Left lung (tissue), 10 donors: Measurements from ENCODE around the gene PAX5. TPM values are rescaled to one million over a fixed set of nuclear protein-coding genes. Genes with fewer than 3 reads are reported as not detected.
A peak's percentile ranks its signal among the peaks of the same experiment; 100 is the strongest.

Experiments
- ATAC-seq: fragments of 200-7000 bp; cut with Tn5 transposase; one replicate; pipeline ENCODE4 v1.9.1; 2020; ENCODE audit warnings: moderate library complexity
- DNase-seq, 4 donors: peaks; one replicate each; pipeline ENCODE4 v3.0.0-alpha.2; 2013 to 2020
- H3K27ac ChIP-seq, 2 donors: fragments of 200-600 bp; sonication (generic) in 1 of 2; one replicate each; pipeline versions ENCODE4 v1.5.0 to v1.8.0; 2020 to 2021
- H3K27me3 ChIP-seq, 2 donors: fragments of 200-600 bp; sonication (generic) in 1 of 2; one replicate each; pipeline versions ENCODE4 v1.5.0 to v1.8.0; 2020 to 2021
- H3K36me3 ChIP-seq, 2 donors: fragments of 200-600 bp; sonication (generic) in 1 of 2; one replicate each; pipeline versions ENCODE4 v1.5.0 to v1.8.0; 2020 to 2021
- H3K4me1 ChIP-seq, 2 donors: fragments of 200-600 bp; one replicate each; pipeline ENCODE4 v1.8.0; 2021
- H3K4me3 ChIP-seq, 2 donors: fragments of 200-600 bp; sonication (generic) in 1 of 2; one replicate each; pipeline versions ENCODE4 v1.5.0 to v1.8.0; 2020 to 2021; ENCODE audit warnings: mild to moderate bottlenecking in 1 of 2
- H3K9me3 ChIP-seq, 2 donors: fragments of 200-600 bp; sonication (generic) in 1 of 2; one replicate each; pipeline versions ENCODE4 v1.5.0 to v1.8.0; 2020 to 2021
- CTCF ChIP-seq, 2 donors: fragments of 200-600 bp; sonication (generic) in 1 of 2; IDR thresholded peaks; one replicate each; pipeline versions ENCODE4 v1.5.0 to v1.8.0; 2021; ENCODE audit warnings: antibody characterized with exemption in 2 of 2
- intact Hi-C, 2 donors: fragments of 100-400 bp; cut with DNase I; formaldehyde crosslinking; loops; one replicate each; pipeline versions ENCODE4 v1.11.2 to v1.14.2; 2022
- polyA plus RNA-seq, 6 donors: library from polyadenylated mRNA; unstranded; fragments of 120-200 nt; gene quantifications; one replicate each; pipeline ENCODE4 v1.2.1, GENCODE V29; 2013; ENCODE audit not compliant: insufficient read length in 6 of 6
- total RNA-seq, 2 donors: library from RNA; stranded (reverse); fragmentation: NEBNext Ultra II Directional; extraction: Animal tissue kit (Norgen Biotek cat#: 25700); gene quantifications; one replicate each; pipeline ENCODE4 v1.2.1, GENCODE V29; 2021
- donor health status: DM: no; HTN: yes; CAD: no.
- donor health status: DM: no; HTN: no; CAD: no.

PAX5 gene
- total and polyA plus RNA-seq, 8 donors = 0.03 to 0.65 (median 0.13) TPM

DNA sequence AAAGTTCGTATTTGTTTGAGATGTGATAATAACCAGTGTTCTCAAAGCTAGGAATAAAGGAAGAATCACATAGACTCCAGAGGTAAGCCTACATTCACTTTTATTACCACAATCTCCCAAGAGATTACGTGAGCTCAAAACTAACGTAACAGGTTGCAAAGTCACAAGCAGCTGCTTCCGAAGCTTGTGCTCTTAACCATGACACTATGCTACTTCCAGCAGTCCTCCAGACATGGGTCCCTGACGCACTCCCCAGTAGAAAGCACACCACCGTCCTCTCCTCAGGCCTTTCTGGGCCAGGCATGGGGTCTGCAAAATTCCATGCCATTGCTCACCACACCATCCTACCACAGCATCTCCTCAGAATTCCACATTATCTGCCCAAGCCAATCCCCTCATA, 84.6 kb downstream of the PAX5 start:
- no peak for DNase-seq

GRCh38 chr9:36948051-36948450, 86.0 kb downstream of the PAX5 start:
- TF ChIP-seq CTCF (IDR thresholded peaks at IDR 0.05) = no peak
- no peaks in the 10 kb centered on the region for H3K36me3 ChIP-seq
- ATAC-seq = no peak
- H3K27me3 ChIP-seq = peaks cover 0 to 27% of the 10 kb centered on the region in 2 donors
- no peaks in the 10 kb centered on the region for H3K9me3 ChIP-seq
- no peak overlapping the region for H3K27ac ChIP-seq
- H3K4me1 ChIP-seq = no peaks in the 10 kb centered on the region
- no peak for DNase-seq
- intact Hi-C loops = no loop called here
- no peak overlapping the region for H3K4me3 ChIP-seq

More for the DNA sequence above, 84.6 kb downstream of the PAX5 start:
- TF ChIP-seq CTCF (IDR thresholded peaks at IDR 0.05) = no peak
- Histone ChIP-seq H3K27ac (no peak overlapping the region), H3K4me3 (no peak overlapping the region), H3K4me1 (no peaks in the 10 kb centered on the region), H3K27me3 (peaks cover 0 to 34% of the 10 kb centered on the region in 2 donors), H3K36me3 (no peaks in the 10 kb centered on the region), H3K9me3 (no peaks in the 10 kb centered on the region)
- intact Hi-C loops = no loop called here
- no peak for ATAC-seq

- intact Hi-C loops = no loop called here
- DNase-seq (no peak), ATAC-seq (no peak)
- no peak for TF ChIP-seq CTCF (IDR thresholded peaks at IDR 0.05)
- Histone ChIP-seq H3K4me3 (no peak overlapping the region), H3K27me3 (peaks cover 0 to 24% of the 10 kb centered on the region in 2 donors), H3K4me1 (no peaks in the 10 kb centered on the region), H3K27ac (no peak overlapping the region), H3K9me3 (no peaks in the 10 kb centered on the region), H3K36me3 (no peaks in the 10 kb centered on the region)
These were observed 87.4 kb downstream of the PAX5 start for GRCh38 chr9:36946653-36947052.

- Histone ChIP-seq H3K9me3 (no peaks in the 10 kb centered on the region), H3K36me3 (no peaks in the 10 kb centered on the region), H3K27ac (no peak overlapping the region), H3K4me3 (no peak overlapping the region), H3K4me1 (no peaks in the 10 kb centered on the region), H3K27me3 (peaks cover 0 to 24% of the 10 kb centered on the region in 2 donors)
- TF ChIP-seq CTCF (IDR thresholded peaks at IDR 0.05) = no peak
- DNase-seq = no peak
- intact Hi-C loops = no loop called here
- no peak for ATAC-seq
These were observed 88.1 kb downstream of the PAX5 start for GRCh38 chr9:36945999-36946398.

DNA sequence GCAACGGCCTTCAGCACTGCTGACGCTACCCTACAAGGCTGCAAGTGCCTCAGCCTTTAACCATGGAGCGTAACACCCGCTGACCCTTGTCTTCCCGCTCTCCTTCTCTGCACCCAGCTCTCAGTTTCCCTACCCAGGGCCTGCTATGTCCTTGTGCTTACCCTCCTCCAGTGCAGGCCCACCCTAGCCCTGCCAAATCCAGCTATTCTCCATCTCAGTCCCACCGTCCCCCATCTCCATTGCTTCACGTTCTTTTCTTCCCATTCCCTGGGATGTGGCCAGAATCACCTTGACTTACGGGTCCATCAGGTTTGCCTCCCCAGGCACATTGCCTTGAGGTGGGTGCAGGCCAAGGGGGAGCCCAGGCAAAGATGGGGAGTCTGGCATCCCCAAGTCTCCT, 91.2 kb downstream of the PAX5 start:
- H3K4me3 ChIP-seq = no peak overlapping the region
- DNase-seq (peak in 1 of 4 donors; percentile 32), ATAC-seq (no peak)
- H3K9me3 ChIP-seq = no peaks in the 10 kb centered on the region
- no peaks in the 10 kb centered on the region for H3K36me3 ChIP-seq
- no peak for TF ChIP-seq CTCF (IDR thresholded peaks at IDR 0.05)
- H3K27ac ChIP-seq = no peak overlapping the region
- intact Hi-C loops = no loop called here
- no peaks in the 10 kb centered on the region for H3K4me1 ChIP-seq
- H3K27me3 ChIP-seq = peaks cover 0 to 33% of the 10 kb centered on the region in 2 donors
